ENCODE measurements around the gene IQSEC3. TPM values are rescaled to one million over a fixed set of nuclear protein-coding genes. Genes with fewer than 3 reads are reported as not detected.

Gene IQSEC3
- total and polyA plus RNA-seq, 2 of the 13 experiments (the other 11 are each of a cell fraction or from before 2014, with no cell fraction given): not detected

GRCh38 chr12:219891-220352, 153.4 kb downstream of the IQSEC3 start (continued):
- TF ChIP-seq HMGXB4 (CRISPR knock-in tag; IDR thresholded peaks at IDR 0.05; ENCODE audit: borderline replicate concordance in 1 of 2, low read depth in 1 of 2): peak; percentile 63 to 67
- TF ChIP-seq ZNF331 (CRISPR knock-in tag; IDR thresholded peaks at IDR 0.05): peak; percentile 38; the same call in 1 of the 2 replicates
- TF ChIP-seq ZNF264 (CRISPR knock-in tag; IDR thresholded peaks at IDR 0.05): no peak
- TF ChIP-seq ZNF687 (CRISPR knock-in tag; IDR thresholded peaks at IDR 0.05): peak; percentile 55; the same call in 1 of the 2 replicates
- TF ChIP-seq CERS6 (CRISPR knock-in tag; IDR thresholded peaks at IDR 0.05): no peak
- TF ChIP-seq SAP130 (CRISPR knock-in tag; IDR thresholded peaks at IDR 0.05; ENCODE audit: low read depth): no peak
- 0 out of 2 replicates have a peak, but pooled peaks have one; percentile 53 for TF ChIP-seq IRF2 (CRISPR knock-in tag; IDR thresholded peaks at IDR 0.05)
- TF ChIP-seq ZNF253 (CRISPR knock-in tag; IDR thresholded peaks at IDR 0.05; ENCODE audit: borderline replicate concordance): no peak
- TF ChIP-seq ZNF615 (CRISPR knock-in tag; IDR thresholded peaks at IDR 0.05; ENCODE audit: borderline replicate concordance): no peak
- TF ChIP-seq, protein P1, sequence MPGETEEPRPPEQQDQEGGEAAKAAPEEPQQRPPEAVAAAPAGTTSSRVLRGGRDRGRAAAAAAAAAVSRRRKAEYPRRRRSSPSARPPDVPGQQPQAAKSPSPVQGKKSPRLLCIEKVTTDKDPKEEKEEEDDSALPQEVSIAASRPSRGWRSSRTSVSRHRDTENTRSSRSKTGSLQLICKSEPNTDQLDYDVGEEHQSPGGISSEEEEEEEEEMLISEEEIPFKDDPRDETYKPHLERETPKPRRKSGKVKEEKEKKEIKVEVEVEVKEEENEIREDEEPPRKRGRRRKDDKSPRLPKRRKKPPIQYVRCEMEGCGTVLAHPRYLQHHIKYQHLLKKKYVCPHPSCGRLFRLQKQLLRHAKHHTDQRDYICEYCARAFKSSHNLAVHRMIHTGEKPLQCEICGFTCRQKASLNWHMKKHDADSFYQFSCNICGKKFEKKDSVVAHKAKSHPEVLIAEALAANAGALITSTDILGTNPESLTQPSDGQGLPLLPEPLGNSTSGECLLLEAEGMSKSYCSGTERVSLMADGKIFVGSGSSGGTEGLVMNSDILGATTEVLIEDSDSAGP (CRISPR knock-in tag; IDR thresholded peaks at IDR 0.05; ENCODE audit: borderline replicate concordance): peak; percentile 57; the same call in 1 of the 2 replicates
- TF ChIP-seq STAG1 (CRISPR knock-in tag; IDR thresholded peaks at IDR 0.05): peak; percentile 89
- peak; percentile 97 for TF ChIP-seq CTCF (CRISPR knock-in tag; IDR thresholded peaks at IDR 0.05)
- peak; percentile 48 for TF ChIP-seq ELF3 (CRISPR knock-in tag; IDR thresholded peaks at IDR 0.05)
- peak; percentile 90 for TF ChIP-seq ETV5 (CRISPR knock-in tag; IDR thresholded peaks at IDR 0.05; ENCODE audit: borderline replicate concordance)
- peak; percentile 26; the same call in 1 of the 2 replicates for TF ChIP-seq MEF2D (CRISPR knock-in tag; IDR thresholded peaks at IDR 0.05)
- TF ChIP-seq ZNF274 (CRISPR knock-in tag; IDR thresholded peaks at IDR 0.05): peak; percentile 58; the same call in 1 of the 2 replicates
- peak; percentile 52 for TF ChIP-seq ELF1 (CRISPR knock-in tag; IDR thresholded peaks at IDR 0.05)
- TF ChIP-seq ZBTB26 (CRISPR knock-in tag; IDR thresholded peaks at IDR 0.05; ENCODE audit: borderline replicate concordance): 0 out of 2 replicates have a peak, but pooled peaks have one; percentile 22
